KOPT-K1 (cell line): ENCODE results near the gene KRR1.

ENCODE experiments used
- H3K27ac ChIP-seq: fragments of 200-600 bp; sonication (generic); 2 replicates; pipeline ENCODE4 v1.5.1; 2016; ENCODE audit warnings: antibody characterized with exemption, mild to moderate bottlenecking, low read depth, low read length; ENCODE audit not compliant: poor library complexity, severe bottlenecking
- H3K36me3 ChIP-seq: fragments of 200-600 bp; sonication (generic); 2 replicates; pipeline ENCODE4 v1.5.1; 2017; ENCODE audit warnings: antibody characterized with exemption, mild to moderate bottlenecking, low read length, moderate library complexity; ENCODE audit not compliant: insufficient read depth
- H3K9me3 ChIP-seq: fragments of 200-600 bp; sonication (generic); 2 replicates; pipeline ENCODE4 v1.5.1; 2017; ENCODE audit warnings: antibody characterized with exemption, low read length, mild to moderate bottlenecking; ENCODE audit not compliant: insufficient read depth, poor library complexity, severe bottlenecking

KRR1 gene

DNA sequence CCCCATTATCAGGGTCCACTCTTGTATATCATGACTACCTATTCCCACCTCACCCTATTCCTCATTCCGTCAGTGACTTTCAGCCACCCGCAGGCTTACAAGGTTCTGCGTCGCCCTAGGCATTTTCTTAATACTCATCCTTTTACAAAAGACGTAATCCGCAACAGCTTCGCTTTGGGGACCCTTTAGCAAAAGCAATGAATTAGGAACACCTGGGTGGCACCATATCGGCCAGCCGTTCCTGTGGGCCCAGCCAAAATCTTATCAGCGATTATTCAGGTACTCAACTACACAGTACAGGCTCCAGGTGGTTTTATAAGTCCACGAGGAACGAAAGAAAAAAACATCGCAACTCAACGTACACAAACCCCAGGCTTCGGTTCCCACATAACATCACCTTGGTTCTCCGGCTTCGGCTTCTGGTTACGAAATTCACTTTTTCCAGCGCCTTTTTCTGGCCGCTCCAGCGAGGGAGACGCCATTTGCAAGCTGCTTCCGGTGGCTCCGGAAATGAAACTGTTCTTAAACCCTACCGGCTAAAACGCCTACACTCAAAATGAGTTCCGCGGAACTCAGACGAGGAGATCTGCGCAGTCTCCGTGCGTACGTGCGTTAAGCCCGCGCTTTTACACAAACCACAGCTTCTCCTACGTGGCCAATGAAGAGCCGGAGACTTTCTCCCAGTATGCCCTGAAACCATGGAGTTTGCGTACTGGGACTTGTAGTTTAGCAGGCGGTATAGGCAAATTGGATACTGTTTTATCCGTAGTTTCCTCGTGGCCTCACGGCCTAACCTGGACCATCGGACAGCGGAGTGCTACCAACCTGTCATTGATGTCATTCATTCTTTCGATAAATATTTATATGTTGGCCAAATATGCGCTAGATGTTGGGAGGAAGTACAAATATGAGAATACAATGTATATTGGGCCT, at the start of gene KRR1:
TSS of gene KRR1 (minus strand) at position 494 of the 933 bp plus-strand sequence. CDS start at position 482, 12 bp downstream.
- Histone ChIP-seq H3K27ac (peak within 1 kb of the TSS; percentile 75), H3K9me3 (no peaks in the 10 kb centered on the region), H3K36me3 (peaks cover 27% of the 10 kb centered on the region)

DNA sequence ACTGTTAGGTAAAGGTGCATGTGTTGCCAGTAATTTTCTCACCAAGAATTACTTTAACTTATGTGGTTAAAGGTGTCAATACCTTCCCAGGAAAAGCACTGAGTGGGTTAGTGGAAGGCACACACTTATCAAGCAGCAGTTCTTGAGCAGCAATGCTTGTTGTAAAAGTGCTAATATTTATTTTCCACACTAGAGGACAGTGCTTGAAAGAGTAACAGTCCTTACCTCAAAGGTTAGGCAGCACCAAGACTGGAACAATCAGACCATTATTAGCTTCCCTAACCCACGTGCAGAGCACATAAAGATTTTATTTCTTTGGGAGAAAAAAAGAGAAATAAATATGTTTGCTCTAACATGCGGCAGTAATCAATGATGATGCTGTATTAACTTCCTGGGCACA, 48.8 kb upstream of the KRR1 start:
- Histone ChIP-seq H3K36me3 (no peaks in the 10 kb centered on the region), H3K9me3 (no peaks in the 10 kb centered on the region), H3K27ac (no peak overlapping the region)

DNA sequence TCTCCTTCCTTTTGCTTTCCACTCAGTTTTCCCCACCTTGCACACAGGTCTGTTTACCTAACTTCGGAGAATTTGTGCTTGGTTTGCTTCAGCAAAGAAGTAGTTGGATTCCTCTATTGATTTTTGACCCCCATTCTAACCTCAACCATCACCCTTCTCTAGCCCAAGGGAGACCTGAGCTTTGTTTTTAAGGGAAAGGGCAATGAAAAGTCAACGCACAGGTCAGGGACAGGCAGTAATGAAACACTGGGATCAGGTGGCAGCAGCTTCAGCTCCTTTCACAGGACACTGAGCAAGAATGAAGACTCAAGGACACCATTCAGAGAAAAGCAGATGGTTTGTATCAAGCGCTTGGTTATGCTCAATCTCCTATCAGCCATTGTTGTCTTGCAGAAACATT, 46.9 kb upstream of the KRR1 start:
- Histone ChIP-seq H3K27ac (no peak overlapping the region), H3K36me3 (no peaks in the 10 kb centered on the region), H3K9me3 (no peaks in the 10 kb centered on the region)

DNA sequence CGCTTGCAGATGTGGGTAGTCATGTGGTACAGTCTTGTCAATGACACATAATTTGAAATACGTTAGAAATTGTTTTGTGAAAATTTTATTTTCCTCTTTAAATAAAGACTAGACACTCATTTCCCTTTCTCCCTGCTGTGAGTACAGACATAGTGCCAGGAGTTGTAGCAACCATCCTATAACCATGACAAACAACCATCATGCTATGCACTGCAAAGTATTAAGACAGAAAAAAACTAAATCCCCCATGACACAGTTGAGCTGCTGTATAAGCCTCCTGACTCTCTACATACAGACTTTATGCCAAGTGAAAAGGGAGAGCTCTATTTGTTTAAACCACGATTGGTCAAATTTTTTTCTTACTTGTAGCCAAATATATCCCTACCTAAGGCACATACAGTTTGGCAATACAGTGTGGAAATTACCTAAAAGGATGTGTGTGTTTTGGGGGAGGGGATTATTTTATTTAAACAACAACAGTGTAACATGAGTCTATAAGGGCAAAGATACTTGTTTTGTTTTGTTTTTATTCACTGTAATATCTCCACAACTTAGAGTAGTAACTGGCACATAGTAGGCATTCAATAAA, 45.0 kb upstream of the KRR1 start:
- Histone ChIP-seq H3K27ac (no peak overlapping the region), H3K9me3 (no peaks in the 10 kb centered on the region), H3K36me3 (no peaks in the 10 kb centered on the region)

DNA sequence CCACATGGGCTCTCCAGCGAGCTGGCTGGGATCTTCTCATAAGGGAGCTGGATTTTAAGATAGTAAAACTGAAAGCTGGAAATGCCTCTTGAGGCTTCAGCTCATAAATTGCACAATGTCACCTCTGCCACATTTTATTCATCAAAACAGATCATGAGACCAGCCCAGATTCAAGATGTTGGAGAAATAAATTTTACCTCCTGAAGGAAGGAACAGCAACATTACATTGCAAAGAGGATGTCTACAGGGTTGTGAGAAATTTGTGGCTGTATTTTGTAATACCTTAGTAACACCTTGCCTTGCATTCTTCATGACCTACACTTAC, 43.1 kb upstream of the KRR1 start:
- Histone ChIP-seq H3K27ac (no peak overlapping the region), H3K9me3 (no peaks in the 10 kb centered on the region), H3K36me3 (no peaks in the 10 kb centered on the region)

DNA sequence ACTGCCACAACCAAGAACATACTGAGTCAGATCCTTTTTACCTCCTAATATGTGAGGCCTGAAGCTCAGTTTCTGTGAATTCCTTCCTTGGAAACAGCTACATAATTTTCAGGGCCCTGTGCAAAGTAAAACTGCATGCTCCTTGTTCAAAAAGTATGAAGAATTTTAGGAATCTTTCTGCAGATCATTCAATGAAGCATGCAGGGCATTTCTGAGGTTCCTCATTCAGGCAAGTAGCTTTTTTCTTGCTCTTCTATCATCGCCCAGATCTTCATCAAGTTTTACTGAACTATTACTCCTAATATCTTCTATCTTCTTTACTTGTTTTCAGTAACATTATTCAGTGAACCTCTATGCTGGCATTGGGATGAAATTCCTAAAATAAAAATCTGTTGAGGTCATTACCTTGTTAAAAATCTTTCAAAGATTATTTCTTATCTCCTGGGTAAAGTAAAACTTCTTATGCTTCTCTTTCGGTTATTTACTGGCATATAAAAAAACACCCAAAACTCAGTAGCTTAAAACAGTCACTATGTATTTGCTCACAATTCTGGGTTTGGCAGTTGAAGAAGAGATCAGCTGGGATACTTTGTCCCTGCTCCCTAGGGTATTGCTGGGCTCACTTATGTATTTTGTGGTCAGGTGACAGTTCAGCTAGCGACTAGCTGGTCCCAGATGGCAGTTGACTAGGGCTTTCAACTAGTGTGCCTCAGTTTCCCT, 42.6 kb upstream of the KRR1 start:
- H3K9me3 ChIP-seq: no peaks in the 10 kb centered on the region
- no peaks in the 10 kb centered on the region for H3K36me3 ChIP-seq
- no peak overlapping the region for H3K27ac ChIP-seq

DNA sequence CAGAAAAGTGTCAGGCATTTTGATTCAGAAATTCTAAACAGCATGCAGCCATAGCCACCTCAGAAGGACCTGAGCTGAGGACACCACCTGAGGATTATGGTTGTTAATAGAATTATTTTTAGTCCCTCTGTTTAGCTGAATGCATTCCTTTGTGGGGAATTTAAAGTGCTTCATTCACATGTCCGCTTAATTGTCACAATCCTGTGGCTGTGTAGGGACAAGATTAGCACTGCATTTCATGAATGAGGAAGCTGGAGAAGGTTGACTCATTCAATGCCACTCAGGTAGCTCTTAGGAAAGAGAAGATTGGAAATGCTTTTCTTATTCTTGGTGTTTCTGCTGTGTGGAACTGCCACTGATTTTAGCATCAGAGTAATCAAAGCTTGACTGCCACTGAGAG, 42.0 kb upstream of the KRR1 start:
- Histone ChIP-seq H3K27ac (no peak overlapping the region), H3K36me3 (no peaks in the 10 kb centered on the region), H3K9me3 (no peaks in the 10 kb centered on the region)

DNA sequence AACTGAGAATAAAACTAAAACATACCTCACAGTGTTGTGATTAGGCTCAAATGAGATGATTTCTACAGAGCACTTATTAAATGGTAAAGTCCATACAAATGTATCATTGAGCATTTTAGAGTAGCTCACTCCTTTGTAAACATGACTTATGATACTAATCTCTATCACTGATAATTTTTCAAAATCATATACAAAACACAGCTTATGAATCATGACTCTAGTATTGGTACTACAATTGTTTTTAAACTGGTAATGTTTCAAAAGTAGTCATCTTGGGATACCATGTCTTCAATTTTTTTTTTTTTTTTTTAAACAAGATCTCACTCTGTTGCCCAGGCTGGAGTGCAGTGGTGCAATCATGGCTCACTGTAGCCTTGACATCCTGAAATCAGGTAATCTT, 40.1 kb upstream of the KRR1 start:
- Histone ChIP-seq H3K36me3 (no peaks in the 10 kb centered on the region), H3K9me3 (no peaks in the 10 kb centered on the region), H3K27ac (no peak overlapping the region)

DNA sequence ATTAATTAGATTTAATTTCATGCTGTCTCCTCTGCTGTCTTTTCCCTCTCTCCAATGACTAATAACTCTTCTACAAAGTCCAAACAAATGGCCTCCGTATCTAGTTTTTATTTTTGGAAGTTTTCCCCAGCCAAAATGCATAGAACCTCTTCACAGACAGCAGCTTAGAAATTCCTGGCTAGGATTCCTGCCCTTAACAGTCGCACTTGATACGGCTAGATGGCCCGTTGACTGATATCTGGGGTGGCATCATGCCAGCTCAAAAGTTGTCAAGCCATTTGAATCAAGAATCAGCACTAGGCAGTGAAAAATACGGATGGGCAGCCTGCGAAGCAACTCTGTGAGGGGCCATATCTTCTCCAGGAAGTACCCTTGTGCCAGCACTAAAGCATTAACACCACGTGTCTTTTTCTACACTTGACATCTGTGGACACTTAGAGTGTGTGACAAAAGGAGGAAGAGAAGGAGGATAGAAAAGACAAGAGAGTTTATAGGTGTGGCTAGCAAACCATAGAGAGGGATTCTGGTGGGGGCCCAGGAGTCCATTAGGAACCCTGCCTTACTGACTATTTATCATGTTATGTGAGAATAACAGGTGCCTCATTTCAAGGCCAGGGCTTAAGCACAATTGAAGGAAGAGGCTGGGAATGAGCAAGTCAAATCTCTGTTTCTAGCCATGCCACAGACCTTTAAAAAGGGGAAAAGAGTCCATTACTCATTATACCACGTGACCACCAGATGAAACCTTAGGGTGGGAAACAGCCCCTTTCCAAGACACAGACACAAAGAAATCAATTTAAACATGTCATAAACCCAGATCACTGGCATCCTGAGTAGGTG, 39.2 kb upstream of the KRR1 start:
- no peaks in the 10 kb centered on the region for H3K9me3 ChIP-seq
- no peak overlapping the region for H3K27ac ChIP-seq
- H3K36me3 ChIP-seq: no peaks in the 10 kb centered on the region

DNA sequence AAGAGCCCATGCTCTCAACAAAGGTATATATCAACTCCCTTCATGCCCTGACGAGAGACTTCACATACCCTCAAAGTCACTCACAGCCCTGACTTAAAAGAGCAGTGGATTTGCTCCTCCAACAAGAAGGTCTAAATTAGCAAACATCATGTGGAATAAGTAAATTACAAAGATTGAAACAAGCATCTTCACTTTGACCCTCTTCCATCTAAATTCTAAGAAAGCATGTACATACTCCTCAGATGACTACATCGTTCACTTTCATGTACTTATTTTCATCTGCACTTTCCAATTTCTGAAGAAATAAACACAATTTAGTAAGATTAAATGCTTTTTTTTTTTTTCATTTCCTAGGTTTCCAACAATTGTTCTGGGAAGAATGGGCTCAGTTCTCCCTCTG, 38.6 kb upstream of the KRR1 start:
- no peaks in the 10 kb centered on the region for H3K36me3 ChIP-seq
- no peaks in the 10 kb centered on the region for H3K9me3 ChIP-seq
- no peak overlapping the region for H3K27ac ChIP-seq

DNA sequence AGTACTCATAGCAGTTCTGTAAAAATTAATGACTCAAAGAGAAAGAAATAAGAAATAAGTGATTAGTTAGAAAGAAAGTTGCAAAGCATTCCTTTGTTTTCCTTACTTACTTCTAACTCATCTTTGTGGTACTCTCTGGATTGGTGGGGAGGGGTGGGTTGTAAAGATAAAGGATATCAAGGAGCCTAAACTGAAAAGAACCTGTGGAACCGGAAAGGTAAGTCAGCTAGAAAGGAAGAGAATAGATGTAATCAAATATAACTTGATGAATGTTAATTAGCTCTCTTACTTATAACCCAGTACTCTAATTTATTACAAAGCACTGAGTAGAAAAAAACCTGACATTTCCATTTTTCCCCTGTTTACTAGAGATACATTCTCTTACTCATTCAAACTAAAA, 37.5 kb upstream of the KRR1 start:
- Histone ChIP-seq H3K9me3 (no peaks in the 10 kb centered on the region), H3K36me3 (no peaks in the 10 kb centered on the region), H3K27ac (no peak overlapping the region)

DNA sequence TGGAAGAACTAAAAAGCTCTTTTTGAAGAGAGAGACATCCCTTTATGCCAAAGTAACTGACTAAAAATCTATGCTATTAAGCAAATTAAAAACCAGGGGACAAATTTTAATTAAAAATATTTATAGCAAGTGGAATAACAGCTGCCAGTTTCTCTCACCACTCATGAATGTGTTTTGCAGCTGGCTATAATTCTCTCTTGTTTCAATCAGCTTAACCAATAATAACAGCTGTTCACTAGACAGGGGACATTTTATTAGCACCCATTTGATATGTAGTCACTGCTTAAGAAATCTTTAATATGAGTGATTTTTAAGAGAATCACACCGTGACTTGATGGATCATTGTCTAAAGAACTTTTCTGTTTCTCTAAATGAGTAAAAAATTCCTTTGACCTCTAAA, 34.2 kb upstream of the KRR1 start:
- Histone ChIP-seq H3K36me3 (no peaks in the 10 kb centered on the region), H3K27ac (no peak overlapping the region), H3K9me3 (no peaks in the 10 kb centered on the region)

DNA sequence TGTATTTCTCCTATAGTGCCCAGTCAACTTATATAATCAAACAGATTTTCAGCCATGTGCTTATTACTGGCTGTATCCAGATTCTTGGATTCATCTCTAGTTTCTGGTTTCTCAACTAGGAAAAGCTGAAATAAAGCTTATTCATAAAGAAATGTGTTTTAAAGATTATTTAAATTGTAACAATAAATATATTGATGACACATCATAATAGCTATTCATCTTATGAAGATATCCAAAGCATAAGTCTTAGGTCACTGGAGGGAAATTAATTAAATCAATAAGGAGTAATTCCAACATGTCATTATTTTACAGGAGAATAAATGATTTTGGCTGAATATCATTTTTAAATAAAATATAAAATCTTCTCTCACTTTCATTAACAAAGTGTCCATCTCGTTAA, 32.1 kb upstream of the KRR1 start:
- H3K36me3 ChIP-seq: no peaks in the 10 kb centered on the region
- H3K9me3 ChIP-seq: no peaks in the 10 kb centered on the region
- no peak overlapping the region for H3K27ac ChIP-seq

DNA sequence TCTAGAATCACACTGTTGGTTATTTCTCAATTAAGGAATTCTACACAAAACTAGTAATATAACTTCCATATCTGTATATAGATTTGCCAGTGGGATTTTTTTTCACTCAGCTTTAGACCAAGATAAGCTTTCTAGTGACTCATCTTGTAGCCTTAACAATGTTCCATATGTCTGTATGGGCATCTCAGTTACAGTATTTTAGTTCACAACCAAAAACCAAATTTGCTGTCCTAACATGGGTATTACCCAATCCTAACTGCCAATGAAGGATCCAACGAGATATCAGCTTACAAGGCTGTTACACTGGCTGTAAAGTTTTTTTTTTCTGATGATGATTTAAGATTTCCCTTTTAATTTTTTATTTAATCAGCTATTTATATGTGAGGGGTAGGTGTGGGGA, 31.5 kb upstream of the KRR1 start:
- Histone ChIP-seq H3K36me3 (no peaks in the 10 kb centered on the region), H3K27ac (no peak overlapping the region), H3K9me3 (no peaks in the 10 kb centered on the region)

DNA sequence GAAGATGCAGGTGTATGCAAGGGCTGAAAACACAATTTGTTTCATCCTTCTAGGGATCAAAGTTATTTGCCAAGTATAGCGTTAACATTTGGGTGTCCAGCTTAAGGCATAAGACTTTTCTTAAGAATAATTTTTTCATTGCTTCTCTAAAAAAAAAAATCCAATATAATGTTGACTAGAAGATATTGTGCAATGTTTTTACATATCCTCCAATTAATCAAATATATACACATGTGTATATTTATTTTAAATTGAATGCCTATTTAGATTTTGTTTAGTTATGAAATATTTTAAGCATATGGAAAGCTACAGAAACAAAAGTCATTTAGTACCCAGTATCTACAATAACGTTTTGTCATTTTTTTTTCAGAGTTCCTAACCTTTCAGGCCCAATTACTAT, 28.5 kb upstream of the KRR1 start:
- H3K9me3 ChIP-seq: no peaks in the 10 kb centered on the region
- no peaks in the 10 kb centered on the region for H3K36me3 ChIP-seq
- H3K27ac ChIP-seq: no peak overlapping the region
